ENCODE data around the gene SCG3. TPM values are rescaled to one million over a fixed set of nuclear protein-coding genes. Genes with fewer than 3 reads are reported as not detected.

The SCG3 gene
- total RNA-seq, 1 donor from 2014 or later, result not detected

DNA sequence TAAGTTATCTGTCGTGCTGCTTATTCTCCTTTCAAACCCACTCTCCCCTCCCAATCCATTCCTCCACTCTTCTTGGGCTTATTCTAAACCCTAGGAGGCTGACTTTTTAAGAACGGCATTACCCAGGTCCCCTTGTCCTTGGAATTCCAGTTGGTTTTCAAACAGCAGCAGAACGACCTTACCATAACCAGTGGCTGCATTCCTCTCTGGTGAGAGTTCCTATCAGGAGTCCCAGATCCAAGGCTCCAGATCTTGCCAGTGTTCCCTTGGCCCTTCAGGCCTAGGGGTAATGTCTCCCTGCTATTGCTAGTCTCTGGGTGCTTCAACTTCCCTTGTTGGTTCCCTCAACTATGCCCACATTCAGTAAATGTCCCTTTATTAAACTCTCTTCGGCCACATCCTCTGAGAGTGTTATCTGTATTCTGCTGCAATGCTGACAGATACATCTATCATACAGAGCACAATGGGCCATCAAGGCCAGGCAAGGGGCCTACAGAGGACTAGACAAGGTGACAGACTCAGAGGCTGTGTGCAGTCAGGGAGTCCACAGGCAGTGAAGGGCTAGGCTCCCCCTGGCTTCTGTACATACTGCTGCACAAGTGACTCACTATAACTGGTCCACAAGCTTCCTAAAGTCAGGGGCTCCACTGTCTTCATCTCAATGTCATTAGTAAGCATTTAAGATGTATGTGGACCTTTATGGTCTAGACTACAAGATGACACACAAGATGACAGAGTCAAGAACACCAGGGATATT lies 46.0 kb downstream of the SCG3 start:
- DNase-seq, result no peak

DNA sequence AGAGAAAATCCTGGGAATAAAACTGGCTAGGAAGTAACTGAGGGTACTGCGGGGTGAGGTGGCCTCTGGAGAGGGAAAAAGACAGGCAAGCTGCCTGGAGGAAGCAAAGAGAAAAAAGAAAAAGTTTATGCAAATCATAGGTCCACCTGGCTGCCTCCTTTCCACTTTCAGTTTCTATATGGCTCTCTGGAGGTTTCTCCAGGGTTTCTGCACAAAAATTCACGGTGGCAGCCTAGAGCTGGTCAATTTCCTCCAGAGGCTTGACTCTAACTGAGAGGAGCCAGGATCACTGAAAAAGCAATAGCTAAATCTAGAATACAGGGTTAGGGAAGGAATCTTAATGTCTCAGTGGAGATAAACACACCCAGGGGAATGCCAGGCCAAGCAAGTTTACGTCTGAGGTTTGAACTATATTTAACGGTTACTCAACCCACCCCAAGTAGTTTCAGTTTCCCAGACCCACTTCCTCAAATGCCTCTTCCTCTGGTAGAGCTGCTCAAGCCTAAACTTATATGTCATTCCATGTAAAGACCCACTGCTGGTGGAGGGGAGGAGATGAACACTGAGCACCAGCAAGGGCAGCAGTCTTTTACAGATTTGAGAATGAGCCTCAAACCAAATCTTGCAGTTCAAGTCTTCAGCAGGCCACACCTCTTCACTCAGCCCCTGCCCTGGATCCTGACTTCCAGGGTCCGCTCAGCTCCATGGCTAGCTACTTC lies 50.4 kb downstream of the SCG3 start:
- DNase-seq, result peak; percentile 19

DNA sequence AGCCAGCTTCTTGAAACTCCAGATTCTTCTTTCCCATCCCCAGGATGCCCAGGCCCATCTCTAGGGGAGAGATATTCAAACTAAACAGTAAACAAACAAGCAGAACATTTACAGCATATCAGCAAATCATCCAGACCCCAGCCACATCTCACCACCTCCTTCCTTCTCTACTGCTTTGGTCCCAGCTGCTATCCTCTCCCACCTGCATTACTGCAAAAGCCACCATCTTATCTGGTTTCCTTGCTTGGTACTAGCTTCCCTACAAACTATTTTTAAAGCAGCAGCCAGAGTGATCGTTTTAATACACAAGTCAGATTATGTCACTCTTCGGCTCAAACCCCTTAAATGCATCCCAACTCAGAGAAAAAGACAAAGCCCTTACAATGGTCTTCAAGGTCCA lies 51.3 kb downstream of the SCG3 start:
- no peak for DNase-seq

DNA sequence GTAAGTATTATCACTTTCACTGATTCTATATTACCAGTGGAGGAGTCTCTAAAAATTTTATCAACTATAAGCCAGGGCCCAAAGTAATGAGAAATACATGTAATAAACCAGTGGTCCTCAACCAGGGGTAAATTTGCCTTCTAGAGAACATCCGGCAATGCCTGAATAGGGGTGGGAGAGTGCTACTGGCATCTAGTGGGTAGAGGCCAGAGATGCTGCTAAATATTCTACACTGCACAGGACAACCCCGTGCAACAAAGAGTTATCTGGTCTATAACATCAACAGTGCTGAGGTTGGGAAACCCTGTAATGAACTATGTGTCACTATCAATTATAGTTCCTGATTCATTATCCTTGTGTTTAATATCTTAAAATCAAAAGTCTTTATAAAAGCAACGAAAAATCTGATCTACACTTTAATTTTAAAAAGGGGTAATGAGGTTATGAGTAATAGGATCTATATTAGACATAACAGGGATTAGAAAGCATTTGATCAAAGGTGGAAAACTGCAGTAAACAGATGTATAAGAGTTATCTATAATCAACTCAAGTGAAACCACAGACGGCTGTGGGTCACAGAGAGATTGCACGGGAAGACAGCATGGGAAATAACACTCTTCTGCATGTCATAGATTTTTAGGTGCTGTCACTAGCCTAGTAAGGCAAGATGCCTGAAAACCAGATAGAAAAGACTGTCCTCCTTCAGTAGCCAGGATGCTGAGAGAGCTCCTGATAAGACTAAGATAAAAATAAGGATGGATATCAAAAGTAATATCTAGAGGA lies 54.1 kb downstream of the SCG3 start:
- no peak for DNase-seq

DNA sequence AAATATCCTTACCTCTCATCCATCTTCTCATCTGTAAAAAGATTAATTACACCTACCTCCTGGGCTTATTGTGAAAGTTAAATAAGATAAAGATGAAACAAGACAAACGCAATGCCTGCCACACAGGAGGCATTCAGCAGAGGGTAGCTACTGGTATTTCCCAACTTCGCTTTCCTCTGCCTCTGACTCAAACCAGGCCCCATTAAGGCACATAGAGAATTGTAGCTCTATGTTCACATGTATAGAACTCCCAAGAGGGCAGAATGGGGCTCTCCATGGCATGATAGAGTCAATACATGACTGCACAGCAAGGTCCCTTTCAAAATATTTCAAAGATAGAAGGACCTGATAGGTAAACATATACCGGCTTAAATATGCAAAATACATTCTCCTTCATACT lies 54.8 kb downstream of the SCG3 start:
- no peak for DNase-seq

DNA sequence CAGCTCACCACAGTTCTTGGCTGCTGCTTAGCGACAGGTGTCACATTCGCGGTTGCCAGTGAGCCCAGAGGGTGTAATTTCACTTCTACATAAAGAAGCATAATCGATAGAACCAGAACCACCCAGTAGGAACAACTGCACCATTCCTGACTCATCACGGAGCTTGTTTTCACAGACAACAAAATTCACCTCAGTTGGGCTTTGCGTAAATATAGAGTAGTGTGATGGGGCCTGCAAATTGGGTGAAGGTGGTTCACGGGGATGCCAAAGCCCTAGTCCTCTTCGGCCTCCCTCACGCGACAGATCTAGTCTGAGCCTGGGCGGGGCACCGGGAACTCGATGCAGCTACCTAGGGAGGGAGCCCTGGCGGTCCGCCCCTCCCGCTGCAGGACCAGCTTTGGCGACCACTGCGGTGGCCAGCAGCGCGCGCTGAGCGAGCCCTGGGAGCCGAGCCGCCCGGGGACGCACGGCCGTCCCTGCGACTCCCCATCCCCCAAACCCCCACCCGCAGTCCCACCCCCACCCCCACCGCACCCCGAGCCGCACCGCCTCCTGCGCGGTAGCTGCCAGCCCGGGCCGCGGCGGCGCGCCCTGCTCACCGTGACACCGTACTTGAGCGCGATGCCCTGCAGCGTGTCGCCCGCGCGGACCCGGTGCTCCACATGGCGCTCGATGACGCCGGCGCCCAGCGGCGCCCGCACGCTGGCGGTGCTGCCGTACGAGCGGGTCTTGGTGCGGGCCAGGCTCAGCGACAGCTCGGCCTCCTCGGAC lies 55.6 kb downstream of the SCG3 start:
- DNase-seq, result no peak

DNA sequence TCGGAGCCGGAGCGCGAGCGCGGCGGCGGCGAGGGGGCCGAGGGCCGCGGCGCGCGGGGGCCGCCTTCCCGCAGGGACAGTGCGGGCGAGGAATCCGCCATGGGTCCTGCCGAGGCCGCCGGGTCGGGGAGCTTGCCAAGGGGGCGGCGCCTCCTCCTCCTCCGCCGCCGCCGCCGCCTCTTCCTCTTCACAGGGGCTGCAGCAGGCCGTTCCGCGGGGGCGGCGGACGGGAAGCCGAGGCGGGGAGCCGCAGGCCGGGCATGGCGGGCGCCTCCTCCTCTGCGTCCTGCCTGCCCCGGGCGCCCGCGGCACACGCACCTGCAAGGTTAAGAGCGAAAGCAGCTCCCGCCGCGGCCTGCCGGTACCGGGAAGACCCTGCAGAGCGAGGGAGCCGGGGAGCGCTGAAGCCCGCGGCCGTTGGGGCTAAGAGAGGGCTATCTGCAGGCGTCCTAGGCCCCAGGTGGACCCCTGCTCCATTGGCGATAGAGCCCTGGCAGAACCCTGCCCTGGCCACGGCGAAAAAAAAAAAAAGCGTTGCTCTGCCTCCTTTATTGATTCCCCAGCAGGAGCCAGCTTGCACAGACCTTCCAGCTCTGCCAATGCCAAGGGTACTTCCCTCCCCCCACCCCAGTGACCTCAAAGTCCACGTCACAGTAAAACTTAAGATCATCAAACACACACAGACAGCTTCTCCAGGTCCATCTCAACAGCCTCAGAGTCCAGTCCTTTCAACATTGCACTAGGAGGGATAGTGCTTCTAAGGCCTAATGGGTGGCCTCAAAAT lies 56.4 kb downstream of the SCG3 start, which contains the start of gene LYSMD2:
Gene LYSMD2, minus strand, starts transcription at position 134 of the 784 bp plus-strand sequence. Its CDS starts 33 bp downstream, at position 101.
- no peak for DNase-seq

DNA sequence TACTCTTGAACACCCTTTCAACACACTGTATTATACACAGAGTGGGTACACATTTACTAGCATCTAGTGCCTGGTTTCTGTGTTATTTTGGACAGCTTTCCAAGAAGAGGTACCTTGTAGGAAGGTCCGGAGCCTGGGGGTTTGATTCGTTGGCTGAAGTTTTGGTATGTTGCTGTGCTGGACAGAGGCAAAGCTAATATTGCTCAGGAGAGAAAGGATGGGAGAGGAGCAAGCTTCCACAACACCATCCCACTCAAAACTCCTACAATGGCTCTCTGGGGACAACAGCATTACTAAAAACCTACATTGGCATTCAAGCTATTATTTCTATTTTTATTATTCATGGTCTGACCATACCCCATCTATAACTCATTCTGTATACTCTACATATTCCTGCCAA lies 57.2 kb downstream of the SCG3 start:
- no peak for DNase-seq

DNA sequence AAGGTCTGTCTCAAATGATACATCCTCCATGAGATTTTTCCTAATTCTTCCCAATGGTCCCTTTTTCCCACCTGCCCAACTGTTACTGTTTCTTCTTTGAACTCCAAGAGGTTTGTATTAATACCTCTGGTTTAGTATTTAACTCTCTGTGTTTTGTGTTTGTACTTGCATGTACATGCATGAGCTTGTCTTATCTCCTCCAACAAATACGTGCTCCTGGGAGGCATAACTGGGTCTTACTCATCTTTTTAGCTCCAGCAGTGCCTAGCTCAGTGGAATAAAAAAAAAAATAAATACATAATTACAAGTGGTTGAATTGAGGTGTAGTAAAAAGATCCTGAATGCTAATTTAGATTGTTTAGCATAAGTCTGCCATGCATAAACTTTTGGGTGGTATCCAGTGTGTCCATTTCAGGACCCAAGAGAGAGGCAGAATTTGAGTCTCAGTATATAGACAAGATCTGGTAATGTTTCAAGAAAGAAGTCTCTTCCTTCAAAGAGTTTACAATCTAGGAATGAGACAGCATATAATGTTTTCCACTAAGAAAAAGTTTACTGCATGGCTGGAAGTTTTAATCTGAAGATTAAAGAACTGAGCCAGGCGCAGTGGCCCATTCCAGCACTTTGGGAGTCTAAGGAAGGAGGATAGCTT lies 57.9 kb downstream of the SCG3 start:
- no peak for DNase-seq

DNA sequence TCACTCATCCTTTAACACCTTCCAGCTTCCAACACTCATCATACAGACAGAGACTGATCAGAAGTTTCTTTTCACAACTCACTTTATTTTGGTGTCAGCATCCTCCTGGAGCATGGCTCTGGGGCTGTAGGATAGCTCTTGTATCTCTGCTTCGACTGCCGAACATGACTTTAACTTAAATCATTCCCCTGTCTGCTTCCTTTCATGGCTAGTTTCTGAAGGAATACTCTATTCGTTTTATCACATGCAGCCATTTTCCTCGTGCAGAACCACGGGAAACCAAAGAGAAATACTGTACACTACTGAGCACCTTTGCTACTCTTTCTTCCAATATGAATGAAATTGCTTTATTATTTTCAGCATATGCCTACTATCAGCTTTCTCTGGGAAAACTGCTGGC lies 68.0 kb downstream of the SCG3 start:
- DNase-seq, result no peak

DNA sequence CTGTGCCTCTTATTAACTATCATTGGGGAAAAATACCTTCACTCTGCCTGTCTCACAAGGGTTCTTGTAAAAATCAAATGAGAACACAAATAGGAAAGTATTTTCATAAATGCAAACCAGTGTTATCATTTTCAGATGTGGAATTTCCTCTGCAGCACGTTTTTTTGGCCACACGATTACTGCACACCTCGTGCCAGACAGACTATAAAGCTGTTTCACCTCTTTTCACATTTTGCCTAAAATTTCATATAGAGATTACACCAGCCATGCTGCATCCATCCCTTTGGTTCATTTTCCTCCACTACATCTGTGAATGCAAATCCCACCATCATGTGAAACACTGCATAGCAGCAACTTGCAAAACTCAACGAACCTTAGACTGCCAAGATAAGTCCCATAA lies 68.9 kb downstream of the SCG3 start:
- no peak for DNase-seq

DNA sequence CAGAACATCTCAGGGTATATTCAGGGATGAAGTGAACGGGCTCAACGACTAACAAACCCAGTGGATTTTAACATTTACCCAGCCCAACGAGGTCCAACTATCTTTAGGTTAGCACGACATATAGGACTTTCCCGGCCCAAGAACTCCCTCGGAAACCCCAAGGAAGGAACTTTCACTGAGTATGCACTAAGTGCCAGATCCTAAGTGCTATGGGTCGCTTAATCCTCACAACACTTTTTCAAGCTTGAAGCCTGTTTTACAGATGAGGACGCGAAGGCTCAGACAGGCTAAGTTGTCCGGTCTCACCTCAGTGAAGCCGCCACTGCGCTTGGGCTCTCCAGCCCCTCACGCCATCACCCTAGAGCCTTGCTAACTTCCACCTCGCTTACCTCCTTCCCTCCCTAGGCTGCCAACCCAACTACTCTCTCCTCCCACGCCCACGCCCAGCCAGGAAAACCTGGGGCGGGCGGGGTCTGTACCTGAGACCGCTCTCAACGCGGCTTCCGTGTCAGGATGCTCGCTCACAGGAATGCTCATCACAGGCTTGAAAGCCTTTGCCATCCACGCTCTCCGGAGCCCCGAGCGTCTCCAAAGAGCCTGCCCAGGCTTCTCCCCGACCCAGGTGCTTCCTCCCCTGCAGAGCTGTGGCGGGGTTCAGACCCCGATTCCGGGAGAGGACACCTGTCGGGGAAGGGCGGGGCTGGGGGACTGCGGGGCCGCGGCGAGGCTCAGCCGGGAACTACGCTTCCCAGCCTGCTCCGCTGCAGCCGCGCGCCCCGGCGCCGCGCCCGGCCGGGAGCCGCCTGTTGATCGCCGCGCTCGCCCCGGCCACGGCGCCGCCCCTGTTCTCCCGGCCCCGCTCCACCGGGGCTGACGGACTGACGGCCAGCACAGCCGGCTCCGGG lies 69.7 kb downstream of the SCG3 start, which contains the start of gene TMOD2:
Gene TMOD2, plus strand, starts transcription at position 806 of the 905 bp plus-strand sequence. CDS start 14,845 bp downstream, outside the sequence.
- DNase-seq, result no peak

DNA sequence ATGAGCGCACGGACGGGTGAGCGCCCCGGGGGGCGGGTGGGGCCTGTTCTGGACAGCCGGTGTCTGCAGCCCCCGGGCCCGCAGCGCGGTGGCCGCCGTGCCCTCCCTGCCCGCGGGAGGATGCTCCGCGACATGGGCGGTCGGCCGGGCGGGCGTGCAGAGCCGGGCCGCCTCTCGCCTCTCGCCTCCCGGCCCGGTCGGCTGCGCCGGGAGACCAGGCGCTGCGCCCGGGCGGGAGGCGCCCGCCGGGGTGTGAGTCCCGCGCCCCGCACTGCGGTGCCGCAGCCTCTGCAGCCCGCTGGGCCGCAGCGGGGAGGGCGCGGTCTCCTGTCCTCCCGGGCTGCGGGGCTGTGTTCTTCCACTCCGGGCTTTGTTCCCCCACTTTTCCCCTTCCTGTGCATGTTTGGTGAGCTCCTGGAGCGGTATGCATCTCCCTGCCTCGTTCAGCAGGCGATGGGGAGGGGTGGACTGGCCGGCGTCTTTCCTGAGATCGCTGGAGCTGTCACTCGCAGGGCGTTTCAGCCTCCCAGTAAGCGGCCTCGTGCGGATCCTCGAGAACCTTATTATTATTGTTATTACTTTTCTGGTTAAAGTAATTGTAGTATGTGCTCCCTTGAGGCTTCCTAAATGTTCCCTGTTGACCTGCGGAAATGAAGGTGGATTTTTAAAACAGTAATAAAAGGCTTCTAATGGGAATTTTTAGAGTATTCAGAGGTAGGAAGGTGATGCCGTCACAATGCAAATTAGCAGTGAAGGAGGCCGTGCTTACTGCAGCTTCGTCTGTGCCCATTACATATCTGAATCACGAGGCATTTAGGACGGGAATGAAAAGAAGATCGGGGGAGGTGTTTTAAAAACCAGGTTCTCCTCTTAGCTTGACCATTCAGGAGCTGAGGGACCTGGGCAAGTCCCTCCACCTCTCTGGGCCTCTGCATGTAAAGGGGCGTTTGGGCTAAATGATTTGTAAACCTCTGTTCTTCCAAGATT lies 70.7 kb downstream of the SCG3 start:
- no peak for DNase-seq

DNA sequence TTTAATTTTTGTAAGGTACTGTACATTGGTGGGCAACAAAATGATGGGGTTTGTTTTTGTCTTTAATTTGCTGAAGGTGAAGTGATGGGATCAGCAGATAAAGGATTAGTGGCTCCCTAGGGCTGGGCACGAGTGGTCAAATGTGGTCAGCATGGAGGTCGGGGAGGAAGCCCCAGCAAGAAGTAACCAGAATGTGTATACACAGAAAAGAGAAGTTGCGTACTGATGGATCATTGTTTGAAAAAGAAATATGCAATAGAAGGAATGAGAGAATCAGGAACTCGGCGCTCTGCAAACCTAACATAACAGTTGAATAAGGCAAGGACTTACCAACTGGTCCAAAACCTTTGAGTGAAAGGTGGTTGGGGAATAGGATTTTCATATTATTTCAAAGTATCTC lies 71.6 kb downstream of the SCG3 start:
- DNase-seq, result no peak

DNA sequence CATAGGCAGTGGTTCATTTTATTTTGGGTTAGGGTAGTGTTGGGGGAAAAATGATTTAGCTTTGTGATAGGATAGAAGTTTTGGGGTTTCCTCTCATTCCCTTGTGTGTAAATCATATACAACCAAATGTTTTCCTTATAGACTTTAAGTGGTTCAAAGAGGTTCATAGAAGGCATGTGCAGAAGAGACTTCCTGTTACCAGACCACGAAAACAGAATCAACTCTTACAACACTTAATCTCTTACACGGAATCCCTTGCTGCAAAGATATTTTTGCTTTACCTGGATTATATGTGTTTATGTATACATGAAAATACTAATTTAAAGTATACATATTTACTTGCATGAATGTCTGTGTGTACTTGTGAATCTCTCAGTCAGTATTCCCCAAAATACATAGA lies 73.0 kb downstream of the SCG3 start:
- DNase-seq, result no peak

DNA sequence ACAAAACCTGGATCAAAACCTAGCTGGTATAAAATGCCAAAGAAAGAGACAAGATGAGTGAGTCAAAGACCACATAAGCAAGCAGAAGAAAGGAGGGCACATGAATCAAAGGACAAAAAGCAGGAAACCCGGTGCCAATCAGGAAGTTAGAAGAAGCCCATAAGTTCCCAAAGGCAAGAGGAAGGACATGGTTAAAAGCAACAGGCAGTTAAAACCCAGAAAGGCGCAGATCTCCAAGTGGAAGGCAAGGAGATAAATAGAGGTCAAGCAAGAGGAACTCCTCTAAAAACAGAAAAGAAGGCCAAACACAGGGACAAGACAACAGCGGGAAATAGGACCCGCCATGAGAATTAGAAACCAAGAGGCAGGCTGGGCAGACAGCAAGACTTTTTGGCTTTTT lies 74.5 kb downstream of the SCG3 start:
- no peak for DNase-seq

DNA sequence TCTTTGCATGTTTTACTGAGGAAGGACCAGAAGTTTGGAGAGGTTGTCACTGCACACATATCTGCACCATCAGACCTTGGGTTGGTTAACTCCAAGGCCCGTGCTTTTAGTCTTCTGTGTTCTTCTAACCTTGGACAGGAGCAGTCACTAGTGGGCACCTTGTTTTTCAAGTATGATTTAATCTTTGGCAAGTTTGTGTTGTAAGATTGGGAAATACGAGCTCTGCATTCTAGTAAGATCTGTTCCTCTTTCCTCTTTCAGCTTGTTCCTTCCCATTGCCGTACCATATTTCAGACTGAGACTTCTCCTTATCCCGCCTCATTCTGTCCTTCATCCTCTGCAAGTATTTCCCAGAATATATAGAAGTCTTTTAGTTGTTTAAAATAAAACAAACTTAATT lies 75.2 kb downstream of the SCG3 start:
- DNase-seq, result no peak

DNA sequence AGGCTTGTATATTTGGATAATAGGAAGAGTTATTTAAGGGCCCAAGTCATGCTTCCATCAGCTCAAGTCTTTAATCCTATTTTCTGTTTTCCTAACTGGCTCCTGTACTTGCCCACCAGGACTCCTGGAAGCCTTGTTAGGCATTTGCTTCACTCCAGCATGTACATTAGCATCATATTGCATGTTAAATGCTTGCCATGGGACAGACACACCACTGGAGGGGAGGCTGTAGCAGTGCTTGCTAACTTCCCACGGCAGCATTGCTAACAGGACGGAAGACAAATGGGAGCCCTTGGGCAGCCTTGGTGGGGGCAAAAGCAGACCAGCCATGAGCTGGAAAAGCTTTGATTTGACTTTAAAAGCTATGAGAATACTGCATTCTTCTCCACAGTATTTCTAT lies 76.1 kb downstream of the SCG3 start:
- DNase-seq, result no peak

Data from skin of body (tissue), 2 donors.